GM12873 (cell line): ENCODE measurements around the gene VTI1A.

Experiments
- TF ChIP-seq, protein P1 (sequence below): IDR thresholded peaks from 2 replicates; pipeline ENCODE4 v1.5.1; 2012; ENCODE audit warnings: low read depth, mild to moderate bottlenecking, moderate library complexity, low read length, control low read depth; ENCODE audit not compliant: insufficient read depth; ENCODE audit errors: missing control alignments

The VTI1A gene

DNA sequence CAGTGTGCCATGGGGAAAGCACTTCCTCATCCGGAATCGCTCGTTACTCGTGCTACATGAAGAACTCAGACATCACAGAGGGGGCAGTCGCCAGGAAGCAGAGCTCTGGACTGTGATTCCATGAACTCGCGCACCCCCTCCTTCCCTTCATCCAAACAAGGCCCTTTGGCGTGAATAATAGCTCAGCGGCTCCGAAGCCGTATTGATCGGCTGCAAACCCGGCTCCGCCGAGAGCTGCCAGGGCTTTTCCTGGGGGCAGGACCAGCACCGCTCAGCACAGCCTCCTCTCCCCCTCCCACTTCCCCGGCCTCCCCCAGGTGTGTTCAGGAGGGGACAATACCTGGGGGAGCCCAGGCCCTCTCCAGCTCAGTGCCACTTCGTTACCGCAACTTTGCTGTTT, 374.0 kb downstream of the VTI1A start:
- TF ChIP-seq, protein P1, sequence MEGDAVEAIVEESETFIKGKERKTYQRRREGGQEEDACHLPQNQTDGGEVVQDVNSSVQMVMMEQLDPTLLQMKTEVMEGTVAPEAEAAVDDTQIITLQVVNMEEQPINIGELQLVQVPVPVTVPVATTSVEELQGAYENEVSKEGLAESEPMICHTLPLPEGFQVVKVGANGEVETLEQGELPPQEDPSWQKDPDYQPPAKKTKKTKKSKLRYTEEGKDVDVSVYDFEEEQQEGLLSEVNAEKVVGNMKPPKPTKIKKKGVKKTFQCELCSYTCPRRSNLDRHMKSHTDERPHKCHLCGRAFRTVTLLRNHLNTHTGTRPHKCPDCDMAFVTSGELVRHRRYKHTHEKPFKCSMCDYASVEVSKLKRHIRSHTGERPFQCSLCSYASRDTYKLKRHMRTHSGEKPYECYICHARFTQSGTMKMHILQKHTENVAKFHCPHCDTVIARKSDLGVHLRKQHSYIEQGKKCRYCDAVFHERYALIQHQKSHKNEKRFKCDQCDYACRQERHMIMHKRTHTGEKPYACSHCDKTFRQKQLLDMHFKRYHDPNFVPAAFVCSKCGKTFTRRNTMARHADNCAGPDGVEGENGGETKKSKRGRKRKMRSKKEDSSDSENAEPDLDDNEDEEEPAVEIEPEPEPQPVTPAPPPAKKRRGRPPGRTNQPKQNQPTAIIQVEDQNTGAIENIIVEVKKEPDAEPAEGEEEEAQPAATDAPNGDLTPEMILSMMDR, result no peak

DNA sequence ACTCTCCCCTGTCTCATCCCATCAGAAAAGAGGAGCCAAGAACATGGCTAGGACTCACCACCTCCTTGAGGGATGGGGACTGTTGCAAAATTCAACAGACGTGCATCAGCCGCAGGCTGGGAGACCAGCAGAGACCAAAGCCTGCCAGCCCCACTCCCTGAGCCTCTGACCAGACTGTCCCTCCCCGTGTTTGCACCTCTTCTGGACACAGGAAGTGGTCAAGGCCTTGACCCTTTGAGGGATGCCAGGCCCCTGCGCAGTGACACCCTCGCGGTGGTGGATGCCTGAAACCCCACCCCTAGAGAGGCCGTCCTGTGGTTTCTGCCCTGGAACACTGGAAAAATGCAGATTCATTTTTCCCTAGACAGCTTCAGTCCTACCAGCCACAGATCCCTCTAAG, 374.6 kb downstream of the VTI1A start:
- TF ChIP-seq, protein P1, result no peak

DNA sequence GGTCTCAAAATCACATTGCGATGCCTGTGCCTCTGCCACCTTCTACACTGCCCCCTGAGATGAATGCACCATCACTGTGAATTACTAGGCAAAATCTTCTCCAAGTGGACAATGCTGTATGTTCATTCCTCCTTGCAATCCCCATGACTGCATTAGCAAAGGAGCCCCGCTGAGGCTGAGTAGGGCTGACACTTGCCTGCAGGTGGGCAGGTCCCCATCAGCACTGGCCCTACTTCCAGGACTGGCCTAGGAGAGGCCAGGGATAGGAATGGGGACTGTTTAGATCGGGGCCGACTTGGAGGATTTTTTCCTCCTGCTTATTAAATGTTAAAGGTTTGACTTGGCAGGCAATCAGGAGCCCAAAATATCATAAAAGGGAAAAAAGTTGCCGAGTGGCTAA, 376.0 kb downstream of the VTI1A start:
- TF ChIP-seq, protein P1, result no peak

DNA sequence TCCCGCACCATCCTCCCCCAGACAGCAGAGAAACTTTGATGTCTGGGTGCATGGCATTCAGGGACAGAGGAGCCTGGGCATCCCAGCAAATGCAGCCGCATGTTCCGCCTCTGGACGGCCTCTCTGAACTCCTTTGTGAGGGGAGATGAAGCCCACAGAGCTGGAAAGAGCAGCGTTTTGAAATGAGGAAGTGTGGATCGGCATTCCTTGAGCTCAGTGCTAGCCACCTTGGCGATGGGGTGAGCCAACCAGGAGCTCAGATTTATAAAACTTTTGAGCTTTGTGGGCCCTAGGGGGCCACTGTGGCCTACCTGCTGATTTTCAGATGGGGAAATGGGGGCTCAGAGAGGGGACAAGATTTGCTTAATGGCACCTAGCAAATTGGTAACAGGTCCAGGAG, 376.6 kb downstream of the VTI1A start:
- TF ChIP-seq, protein P1, result no peak

DNA sequence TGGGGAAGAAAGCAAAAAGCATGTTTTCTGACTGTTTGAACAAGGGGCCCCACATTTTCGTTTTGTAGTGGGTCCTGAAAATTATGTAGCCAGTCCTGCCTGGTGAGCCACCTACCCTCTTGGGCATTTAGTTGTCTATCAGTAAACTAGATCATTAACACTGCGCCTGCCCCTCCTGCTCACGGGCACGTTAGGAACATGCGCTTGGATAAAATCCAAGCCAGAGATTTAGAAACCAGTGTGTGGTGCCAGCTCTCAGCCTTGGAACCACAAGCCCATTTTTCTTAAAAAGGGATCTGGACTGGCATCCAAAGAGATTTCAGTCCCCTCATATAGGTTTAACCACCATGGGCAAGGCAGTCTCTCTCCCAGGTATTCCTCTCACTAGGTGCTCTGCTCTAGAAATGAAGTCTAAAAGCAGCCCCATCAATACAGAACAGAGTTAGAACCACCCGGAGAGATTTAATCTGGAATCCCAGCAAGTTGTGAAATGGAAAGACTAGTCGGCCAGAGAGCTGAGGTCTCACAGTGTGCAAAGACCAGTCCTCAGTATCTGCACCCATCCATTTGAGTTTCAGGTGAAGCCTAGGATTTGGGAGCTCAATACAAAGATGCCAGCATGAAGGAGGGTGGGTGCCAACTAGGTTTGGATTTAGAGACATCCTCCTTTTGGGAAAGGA, 379.1 kb downstream of the VTI1A start:
- TF ChIP-seq, protein P1, result no peak

DNA sequence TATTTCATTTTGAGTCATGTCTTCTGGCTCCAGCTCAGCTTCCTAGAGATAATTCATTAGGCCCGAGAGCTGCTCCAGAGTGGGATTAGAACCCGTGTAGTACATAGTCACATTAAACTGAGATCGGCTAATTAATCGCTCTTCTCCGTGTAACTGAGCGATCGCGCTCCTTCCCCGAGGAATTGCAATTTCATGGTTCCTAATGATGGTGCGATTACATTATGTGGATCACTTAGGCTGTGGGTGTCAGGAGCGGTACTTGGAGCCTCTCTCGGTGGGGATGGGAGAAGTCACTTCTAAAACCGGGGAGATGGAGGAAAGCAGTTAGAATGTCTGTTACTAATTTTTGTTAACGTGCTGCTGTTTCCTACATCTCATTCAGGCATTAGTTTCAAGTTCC, 380.1 kb downstream of the VTI1A start:
- TF ChIP-seq, protein P1, result no peak

DNA sequence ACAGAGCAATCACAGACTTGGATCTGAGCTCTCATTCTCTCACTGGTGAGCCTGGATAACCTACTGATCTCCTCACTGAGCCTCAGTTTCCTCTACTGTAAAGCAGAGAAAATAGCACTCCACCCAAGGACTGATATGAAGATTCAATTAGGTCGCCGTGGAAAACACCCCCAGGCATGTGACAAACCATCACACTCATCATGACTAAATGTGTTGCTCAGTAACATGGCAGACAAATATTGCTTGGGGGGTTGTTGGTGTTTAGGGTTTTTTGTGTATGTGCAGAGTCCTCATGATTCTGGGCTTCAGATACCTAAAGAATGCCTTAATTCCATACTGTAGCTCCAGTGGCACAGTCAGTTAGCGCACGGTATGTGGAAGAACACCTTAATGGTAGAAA, 380.9 kb downstream of the VTI1A start:
- TF ChIP-seq, protein P1, result no peak

DNA sequence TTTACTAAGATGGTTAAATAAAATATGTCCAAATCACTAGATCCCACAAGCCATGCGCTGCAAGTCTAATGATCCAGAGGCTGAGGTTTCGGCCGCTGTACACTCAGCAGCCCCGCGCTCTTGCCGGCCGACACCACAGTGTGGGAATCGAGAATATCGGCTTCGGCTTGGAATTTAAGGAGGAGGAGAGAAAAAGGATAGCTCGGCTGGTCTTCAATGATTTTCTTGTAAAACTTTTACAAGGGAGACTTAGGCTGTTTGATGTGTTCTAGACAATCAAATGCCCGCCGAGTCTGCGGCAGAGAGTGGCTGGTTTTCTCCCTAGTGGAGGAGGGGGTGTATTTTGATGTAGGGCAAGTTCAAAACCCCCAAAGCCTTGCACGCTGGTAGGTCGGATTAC, 384.8 kb downstream of the VTI1A start:
- TF ChIP-seq, protein P1, result no peak
